ENCODE measurements around the gene LMNTD2.

LMNTD2 gene

GRCh38 chr11:560305-561147 is at the start of gene LMNTD2, which contains the start of gene RASSF7:
LMNTD2 (minus strand) TSS chr11:560738; CDS start chr11:560716, 22 bp downstream.
RASSF7 (plus strand) TSS chr11:560970; CDS start chr11:561769, 799 bp downstream.
- H3K4me3 Mint-ChIP-seq: peak within 1 kb of the TSS; percentile 84 to 92
- H3K9me3 Mint-ChIP-seq: no peaks in the 10 kb centered on the region
- peaks cover 3 to 6% of the 10 kb centered on the region in 2 donors for H3K27me3 Mint-ChIP-seq
- H3K36me3 Mint-ChIP-seq: peaks cover 8% of the 10 kb centered on the region in 2 donors
- peak within 1 kb of the TSS; percentile 82 for H3K27ac Mint-ChIP-seq
- peak; percentile 91 to 95 for ATAC-seq (replicated peaks)
- peak; percentile 89 for DNase-seq
- peaks cover 16% of the 10 kb centered on the region in 2 donors for H3K4me1 Mint-ChIP-seq

- no peak for ATAC-seq (replicated peaks)
- DNase-seq: no peak
- Mint-ChIP-seq H3K4me3 (no peak overlapping the region), H3K36me3 (peaks cover 36 to 39% of the 10 kb centered on the region in 2 donors), H3K27me3 (no peaks in the 10 kb centered on the region), H3K27ac (no peak overlapping the region), H3K9me3 (no peaks in the 10 kb centered on the region), H3K4me1 (peaks cover 8 to 22% of the 10 kb centered on the region in 2 donors)
These were observed 48.8 kb upstream of the LMNTD2 start for GRCh38 chr11:609341-609811.

GRCh38 chr11:608791-609251 is 48.3 kb upstream of the LMNTD2 start:
- Mint-ChIP-seq H3K27ac (no peak overlapping the region), H3K27me3 (no peaks in the 10 kb centered on the region), H3K4me1 (peaks cover 4 to 17% of the 10 kb centered on the region in 2 donors), H3K36me3 (peaks cover 38 to 44% of the 10 kb centered on the region in 2 donors), H3K4me3 (no peak overlapping the region), H3K9me3 (no peaks in the 10 kb centered on the region)
- no peak for ATAC-seq (replicated peaks)
- DNase-seq: no peak

- H3K36me3 Mint-ChIP-seq: peaks cover 38 to 41% of the 10 kb centered on the region in 2 donors
- H3K27ac Mint-ChIP-seq: peak overlapping the region; percentile 80
These were observed 47.6 kb upstream of the LMNTD2 start for GRCh38 chr11:607971-608659.

GRCh38 chr11:607020-607780 is 46.7 kb upstream of the LMNTD2 start:
- H3K4me1 Mint-ChIP-seq: peaks cover under 1 to 3% of the 10 kb centered on the region in 2 donors
- peaks cover 34 to 37% of the 10 kb centered on the region in 2 donors for H3K36me3 Mint-ChIP-seq
- ATAC-seq (replicated peaks) (no peak), DNase-seq (no peak)
- H3K27me3 Mint-ChIP-seq: no peaks in the 10 kb centered on the region
- H3K9me3 Mint-ChIP-seq: no peaks in the 10 kb centered on the region
- no peak overlapping the region for H3K4me3 Mint-ChIP-seq
- H3K27ac Mint-ChIP-seq: peak overlapping the region; percentile 11

More at GRCh38 chr11:607971-608659, 47.6 kb upstream of the LMNTD2 start:
- DNase-seq (no peak), ATAC-seq (replicated peaks) (no peak)
- Mint-ChIP-seq H3K27me3 (no peaks in the 10 kb centered on the region), H3K4me3 (no peak overlapping the region), H3K4me1 (peaks cover 3 to 10% of the 10 kb centered on the region in 2 donors), H3K9me3 (no peaks in the 10 kb centered on the region)

- no peak overlapping the region for H3K27ac Mint-ChIP-seq
- ATAC-seq (replicated peaks) (no peak), DNase-seq (no peak)
- peaks cover 41% of the 10 kb centered on the region in 2 donors for H3K36me3 Mint-ChIP-seq
- no peak overlapping the region for H3K4me3 Mint-ChIP-seq
- H3K9me3 Mint-ChIP-seq: no peaks in the 10 kb centered on the region
- no peaks in the 10 kb centered on the region for H3K4me1 Mint-ChIP-seq
- H3K27me3 Mint-ChIP-seq: no peaks in the 10 kb centered on the region
These were observed 45.7 kb upstream of the LMNTD2 start for GRCh38 chr11:606245-606644.

GRCh38 chr11:605286-606129 is 45.0 kb upstream of the LMNTD2 start:
- Mint-ChIP-seq H3K4me3 (no peak overlapping the region), H3K36me3 (peaks cover 36 to 39% of the 10 kb centered on the region in 2 donors), H3K9me3 (no peaks in the 10 kb centered on the region), H3K27ac (peak overlapping the region; percentile 37), H3K27me3 (no peaks in the 10 kb centered on the region), H3K4me1 (no peaks in the 10 kb centered on the region)
- DNase-seq (no peak), ATAC-seq (replicated peaks) (no peak)

GRCh38 chr11:603154-603553 is 42.6 kb upstream of the LMNTD2 start:
- Mint-ChIP-seq H3K9me3 (no peaks in the 10 kb centered on the region), H3K27me3 (no peaks in the 10 kb centered on the region), H3K27ac (no peak overlapping the region), H3K36me3 (peaks cover 37 to 46% of the 10 kb centered on the region in 2 donors), H3K4me1 (no peaks in the 10 kb centered on the region), H3K4me3 (no peak overlapping the region)
- no peak for ATAC-seq (replicated peaks)
- no peak for DNase-seq

- DNase-seq (no peak), ATAC-seq (replicated peaks) (no peak)
- Mint-ChIP-seq H3K27me3 (no peaks in the 10 kb centered on the region), H3K9me3 (no peaks in the 10 kb centered on the region), H3K4me1 (peaks cover 0 to 2% of the 10 kb centered on the region in 2 donors), H3K36me3 (peaks cover 38 to 42% of the 10 kb centered on the region in 2 donors), H3K27ac (no peak overlapping the region), H3K4me3 (no peak overlapping the region)
These were observed 41.2 kb upstream of the LMNTD2 start for GRCh38 chr11:601573-602245.

- peaks cover 0 to 2% of the 10 kb centered on the region in 2 donors for H3K4me1 Mint-ChIP-seq
- H3K9me3 Mint-ChIP-seq: no peaks in the 10 kb centered on the region
- H3K36me3 Mint-ChIP-seq: peaks cover 40 to 43% of the 10 kb centered on the region in 2 donors
- no peaks in the 10 kb centered on the region for H3K27me3 Mint-ChIP-seq
- H3K4me3 Mint-ChIP-seq: no peak overlapping the region
- ATAC-seq (replicated peaks): no peak
- no peak for DNase-seq
- H3K27ac Mint-ChIP-seq: no peak overlapping the region
These were observed 37.6 kb upstream of the LMNTD2 start for GRCh38 chr11:598005-598680.

- H3K27ac Mint-ChIP-seq: peak overlapping the region; percentile 65
- peaks cover 0 to 2% of the 10 kb centered on the region in 2 donors for H3K4me1 Mint-ChIP-seq
- no peak overlapping the region for H3K4me3 Mint-ChIP-seq
- no peaks in the 10 kb centered on the region for H3K27me3 Mint-ChIP-seq
- peak; percentile 38 to 65 for ATAC-seq (replicated peaks)
- DNase-seq: no peak
- H3K9me3 Mint-ChIP-seq: no peaks in the 10 kb centered on the region
- H3K36me3 Mint-ChIP-seq: peaks cover 49 to 51% of the 10 kb centered on the region in 2 donors
These were observed 36.7 kb upstream of the LMNTD2 start for GRCh38 chr11:597166-597725.

- DNase-seq: no peak
- peaks cover 0 to 2% of the 10 kb centered on the region in 2 donors for H3K4me1 Mint-ChIP-seq
- H3K9me3 Mint-ChIP-seq: no peaks in the 10 kb centered on the region
- no peaks in the 10 kb centered on the region for H3K27me3 Mint-ChIP-seq
- ATAC-seq (replicated peaks): no peak
- H3K4me3 Mint-ChIP-seq: no peak overlapping the region
- H3K27ac Mint-ChIP-seq: peak overlapping the region; percentile 11
- H3K36me3 Mint-ChIP-seq: peaks cover 43 to 46% of the 10 kb centered on the region in 2 donors
These were observed 35.8 kb upstream of the LMNTD2 start for GRCh38 chr11:596374-596773.

All from stimulated activated naive B cell treated with anti-CD40 and anti-IgM and Interleukin-4, amounts not matched to agents 10 μg/mL and 1 μg/mL and 100 μg/mL, for 72 hours (primary cell).